ENCODE results near the gene CACHD1. TPM values are rescaled to one million over a fixed set of nuclear protein-coding genes. Genes with fewer than 3 reads are reported as not detected.

Gene CACHD1
- total RNA-seq, 4 donors from 2014 or later, result 1.6 to 3.2 (median 2.2) TPM; not detected in 1

DNA sequence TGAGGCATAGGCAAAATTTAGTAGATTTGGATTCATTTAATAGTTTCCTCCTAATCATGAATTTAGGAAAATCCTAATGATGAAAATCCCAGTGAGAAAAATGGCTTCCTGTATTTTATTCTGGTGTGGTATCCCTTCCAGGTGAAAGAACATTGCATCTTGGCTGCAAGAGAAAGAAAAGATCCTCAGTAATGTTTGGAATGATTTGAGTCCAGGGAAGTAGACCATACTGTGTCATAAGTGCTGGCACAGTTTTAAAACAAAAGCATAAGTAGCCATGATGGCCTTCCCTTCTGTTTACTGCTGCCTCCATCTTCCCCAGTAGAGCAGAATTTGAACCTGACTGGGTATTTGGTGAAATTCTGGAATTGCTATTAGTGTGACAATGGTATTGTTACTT, 52.8 kb downstream of the CACHD1 start:
- Histone ChIP-seq H3K9me3 (no peaks in the 10 kb centered on the region), H3K4me3 (no peak overlapping the region), H3K27ac (no peak overlapping the region), H3K27me3 (no peaks in the 10 kb centered on the region), H3K4me1 (peaks cover 0 to 11% (median 2%) of the 10 kb centered on the region in 4 donors), H3K36me3 (no peaks in the 10 kb centered on the region)
- no peak for TF ChIP-seq POLR2A (IDR thresholded peaks at IDR 0.05)
- TF ChIP-seq, protein P1, sequence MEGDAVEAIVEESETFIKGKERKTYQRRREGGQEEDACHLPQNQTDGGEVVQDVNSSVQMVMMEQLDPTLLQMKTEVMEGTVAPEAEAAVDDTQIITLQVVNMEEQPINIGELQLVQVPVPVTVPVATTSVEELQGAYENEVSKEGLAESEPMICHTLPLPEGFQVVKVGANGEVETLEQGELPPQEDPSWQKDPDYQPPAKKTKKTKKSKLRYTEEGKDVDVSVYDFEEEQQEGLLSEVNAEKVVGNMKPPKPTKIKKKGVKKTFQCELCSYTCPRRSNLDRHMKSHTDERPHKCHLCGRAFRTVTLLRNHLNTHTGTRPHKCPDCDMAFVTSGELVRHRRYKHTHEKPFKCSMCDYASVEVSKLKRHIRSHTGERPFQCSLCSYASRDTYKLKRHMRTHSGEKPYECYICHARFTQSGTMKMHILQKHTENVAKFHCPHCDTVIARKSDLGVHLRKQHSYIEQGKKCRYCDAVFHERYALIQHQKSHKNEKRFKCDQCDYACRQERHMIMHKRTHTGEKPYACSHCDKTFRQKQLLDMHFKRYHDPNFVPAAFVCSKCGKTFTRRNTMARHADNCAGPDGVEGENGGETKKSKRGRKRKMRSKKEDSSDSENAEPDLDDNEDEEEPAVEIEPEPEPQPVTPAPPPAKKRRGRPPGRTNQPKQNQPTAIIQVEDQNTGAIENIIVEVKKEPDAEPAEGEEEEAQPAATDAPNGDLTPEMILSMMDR (IDR thresholded peaks at IDR 0.05), result no peak
- TF ChIP-seq EP300 (IDR thresholded peaks at IDR 0.05; ENCODE audit: low read depth), result no peak
- TF ChIP-seq POLR2AphosphoS5 (IDR thresholded peaks at IDR 0.05), result no peak
- no peak for DNase-seq
- intact Hi-C loops (cut with DNase I; ENCODE audit: low total_unique reads), result no loop called here
- in situ Hi-C loops (cut with MboI; ENCODE audit: low pct_ligation_motif_present in 1 of 4, low pct_unique_long_range_greater_than_20kb in 1 of 4, low sequenced_read_pairs in 3 of 4), result no loop called here

DNA sequence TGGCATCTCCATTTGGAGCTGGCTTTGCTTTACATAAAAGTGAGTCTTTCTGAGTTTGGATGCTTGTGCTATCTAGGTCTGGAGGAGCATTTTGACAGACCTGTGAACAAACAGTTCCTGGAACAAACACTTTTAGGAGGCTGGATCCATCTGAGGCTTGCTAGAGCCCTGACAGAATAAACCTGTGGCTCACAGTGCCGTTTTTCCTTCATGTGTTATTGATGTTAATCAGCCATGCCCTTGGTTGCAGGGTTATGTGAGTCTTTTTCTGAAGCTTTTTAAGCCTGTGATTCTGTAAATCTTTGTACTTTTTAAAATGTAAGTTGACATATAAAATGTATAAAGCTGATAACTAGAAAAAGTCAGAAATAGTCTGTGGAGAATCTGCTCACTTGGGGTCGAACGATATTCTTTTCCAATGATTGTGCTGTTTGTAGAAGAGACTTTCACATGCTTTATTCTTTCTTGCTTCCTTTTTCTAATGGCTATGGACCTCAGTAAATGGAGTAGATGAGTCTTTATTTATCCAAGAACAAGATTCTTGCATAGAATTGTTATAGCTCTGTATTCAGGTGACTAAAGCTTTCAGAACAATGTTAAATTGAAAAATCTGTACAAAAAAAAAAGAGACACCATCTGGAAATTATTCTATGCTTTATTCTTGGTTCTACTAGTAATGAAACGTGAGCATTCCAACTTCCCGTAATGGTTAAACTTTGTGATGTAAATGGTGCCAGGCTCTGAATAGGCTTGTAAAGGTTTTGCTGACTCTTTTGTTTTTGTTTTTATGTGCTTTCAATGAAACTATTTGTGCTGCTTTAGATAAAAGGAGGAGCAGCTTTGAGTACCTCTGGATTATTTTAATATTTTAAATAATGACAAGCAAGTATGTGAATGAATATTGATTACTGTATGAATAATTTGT, 53.7 kb downstream of the CACHD1 start:
- Histone ChIP-seq H3K9me3 (no peaks in the 10 kb centered on the region), H3K27me3 (no peaks in the 10 kb centered on the region), H3K4me1 (peaks cover 0 to 11% (median 2%) of the 10 kb centered on the region in 4 donors), H3K36me3 (no peaks in the 10 kb centered on the region), H3K27ac (no peak overlapping the region), H3K4me3 (no peak overlapping the region)
- in situ Hi-C loops (cut with MboI; ENCODE audit: low pct_ligation_motif_present in 1 of 4, low pct_unique_long_range_greater_than_20kb in 1 of 4, low sequenced_read_pairs in 3 of 4), result no loop called here
- WGBS, 2 donors (ENCODE audit: low coverage in 1 of 2), result 81 to 82% methylated on average over 5 of the region's 5 CpGs
- DNase-seq, result no peak
- intact Hi-C loops (cut with DNase I; ENCODE audit: low total_unique reads), result no loop called here
- TF ChIP-seq, protein P1 (IDR thresholded peaks at IDR 0.05), result no peak
- no peak for TF ChIP-seq POLR2AphosphoS5 (IDR thresholded peaks at IDR 0.05)

- TF ChIP-seq POLR2AphosphoS5 (IDR thresholded peaks at IDR 0.05) (no peak), EP300 (IDR thresholded peaks at IDR 0.05; ENCODE audit: low read depth) (no peak), POLR2A (IDR thresholded peaks at IDR 0.05) (no peak)
- TF ChIP-seq, protein P1 (IDR thresholded peaks at IDR 0.05), result no peak
- intact Hi-C loops (cut with DNase I; ENCODE audit: low total_unique reads) (no loop called here), in situ Hi-C loops (cut with MboI; ENCODE audit: low pct_ligation_motif_present in 1 of 4, low pct_unique_long_range_greater_than_20kb in 1 of 4, low sequenced_read_pairs in 3 of 4) (no loop called here)
- Histone ChIP-seq H3K4me1 (peaks cover 0 to 8% (median 2%) of the 10 kb centered on the region in 4 donors), H3K4me3 (no peak overlapping the region), H3K27me3 (no peaks in the 10 kb centered on the region), H3K36me3 (no peaks in the 10 kb centered on the region), H3K9me3 (no peaks in the 10 kb centered on the region), H3K27ac (no peak overlapping the region)
- no peak for DNase-seq
- 82 to 89% methylated on average over 2 of the region's 2 CpGs for WGBS, 2 donors (ENCODE audit: low coverage in 1 of 2)
Observed at GRCh38 chr1:64524614-64525013, 54.7 kb downstream of the CACHD1 start.

- 77 to 85% methylated on average over 3 of the region's 3 CpGs for WGBS, 2 donors (ENCODE audit: low coverage in 1 of 2)
- Histone ChIP-seq H3K4me1 (peaks cover 0 to 8% (median under 1%) of the 10 kb centered on the region in 4 donors), H3K4me3 (no peak overlapping the region), H3K9me3 (no peaks in the 10 kb centered on the region), H3K27ac (no peak overlapping the region), H3K36me3 (no peaks in the 10 kb centered on the region), H3K27me3 (no peaks in the 10 kb centered on the region)
- TF ChIP-seq POLR2AphosphoS5 (IDR thresholded peaks at IDR 0.05), result no peak
- in situ Hi-C loops (cut with MboI; ENCODE audit: low pct_ligation_motif_present in 1 of 4, low pct_unique_long_range_greater_than_20kb in 1 of 4, low sequenced_read_pairs in 3 of 4) (no loop called here), intact Hi-C loops (cut with DNase I; ENCODE audit: low total_unique reads) (no loop called here)
- no peak for DNase-seq
Observed at GRCh38 chr1:64525116-64525686, 55.3 kb downstream of the CACHD1 start.
